ENCODE results near the gene VSIG2. TPM values are rescaled to one million over a fixed set of nuclear protein-coding genes. Genes with fewer than 3 reads are reported as not detected.
A peak's percentile ranks its signal among the peaks of the same experiment; 100 is the strongest.
"Not testable (repeated sequence)": the region's sequence is repeated elsewhere in the genome, so short reads cannot be mapped to it uniquely, and the experiment has no call there.

VSIG2 gene, protein sequence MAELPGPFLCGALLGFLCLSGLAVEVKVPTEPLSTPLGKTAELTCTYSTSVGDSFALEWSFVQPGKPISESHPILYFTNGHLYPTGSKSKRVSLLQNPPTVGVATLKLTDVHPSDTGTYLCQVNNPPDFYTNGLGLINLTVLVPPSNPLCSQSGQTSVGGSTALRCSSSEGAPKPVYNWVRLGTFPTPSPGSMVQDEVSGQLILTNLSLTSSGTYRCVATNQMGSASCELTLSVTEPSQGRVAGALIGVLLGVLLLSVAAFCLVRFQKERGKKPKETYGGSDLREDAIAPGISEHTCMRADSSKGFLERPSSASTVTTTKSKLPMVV
- total RNA-seq = 2.0 TPM

- intact Hi-C loops (cut with DNase I) = no loop called here
- DNase-seq (ENCODE audit: low spot score) (no peak), ATAC-seq (no peak)
Measured at GRCh38 chr11:124751741-124752470, at the start of gene VSIG2. TSS of gene VSIG2 (minus strand) at chr11:124752255. CDS start at chr11:124752137, 118 bp downstream.

DNA sequence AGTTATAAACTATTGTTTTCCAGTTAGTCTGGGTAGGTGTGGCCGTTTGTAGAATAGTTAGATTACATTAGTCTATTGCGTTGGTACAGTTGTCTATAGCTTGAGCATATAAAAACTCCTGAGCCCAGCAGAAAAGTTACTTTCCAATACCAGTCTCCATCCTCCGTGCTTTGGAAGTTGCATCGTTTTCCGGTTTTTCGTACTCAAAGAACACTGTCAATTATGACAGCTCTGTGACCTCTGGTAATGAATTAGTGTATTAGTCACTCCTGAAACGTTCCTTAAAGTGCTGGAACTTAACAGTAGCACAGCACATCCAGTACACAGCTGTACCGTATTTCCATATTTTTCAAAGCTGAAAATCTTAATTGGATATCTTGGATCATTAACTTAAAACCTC is 49.0 kb upstream of the VSIG2 start:
- ATAC-seq (peak; percentile 48), DNase-seq (ENCODE audit: low spot score) (no peak)
- intact Hi-C loops (cut with DNase I) = no loop called here

GRCh38 chr11:124800226-124800929 is 48.3 kb upstream of the VSIG2 start, which contains the start of gene MSANTD2:
TSS of gene MSANTD2 (minus strand) at chr11:124800406. CDS start at chr11:124800380, 26 bp downstream.
- intact Hi-C loops (cut with DNase I) = no loop called here
- ATAC-seq = peak; percentile 97
- DNase-seq (ENCODE audit: low spot score) = peak; percentile 90

GRCh38 chr11:124799348-124800225 is 47.5 kb upstream of the VSIG2 start:
- DNase-seq (ENCODE audit: low spot score) (peak; percentile 65), ATAC-seq (peak; percentile 14)
- intact Hi-C loops (cut with DNase I) = no loop called here

GRCh38 chr11:124798991-124799347 is 46.9 kb upstream of the VSIG2 start:
- DNase-seq (ENCODE audit: low spot score) (no peak), ATAC-seq (no peak)
- intact Hi-C loops (cut with DNase I) = no loop called here

DNA sequence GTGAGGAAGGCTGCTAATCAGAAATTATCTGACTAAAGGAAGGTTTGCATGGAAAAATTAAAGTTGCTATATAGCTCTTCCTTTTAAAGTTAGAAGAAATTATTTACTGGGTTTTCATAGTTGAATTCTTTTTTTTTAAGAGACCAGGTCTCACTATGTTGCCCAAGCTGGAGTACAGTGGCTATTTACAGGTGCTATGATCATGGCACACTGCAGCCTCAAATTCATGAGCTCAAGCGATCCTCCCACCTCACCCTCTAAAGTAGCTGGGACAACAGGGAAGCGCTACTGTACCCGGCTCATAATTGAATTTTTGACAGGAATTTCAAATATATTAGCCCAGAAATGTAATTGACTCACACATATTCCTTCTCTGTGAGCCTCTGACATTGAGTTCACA is 44.3 kb upstream of the VSIG2 start:
- ATAC-seq (no peak), DNase-seq (ENCODE audit: low spot score) (no peak)
- intact Hi-C loops (cut with DNase I) = no loop called here

DNA sequence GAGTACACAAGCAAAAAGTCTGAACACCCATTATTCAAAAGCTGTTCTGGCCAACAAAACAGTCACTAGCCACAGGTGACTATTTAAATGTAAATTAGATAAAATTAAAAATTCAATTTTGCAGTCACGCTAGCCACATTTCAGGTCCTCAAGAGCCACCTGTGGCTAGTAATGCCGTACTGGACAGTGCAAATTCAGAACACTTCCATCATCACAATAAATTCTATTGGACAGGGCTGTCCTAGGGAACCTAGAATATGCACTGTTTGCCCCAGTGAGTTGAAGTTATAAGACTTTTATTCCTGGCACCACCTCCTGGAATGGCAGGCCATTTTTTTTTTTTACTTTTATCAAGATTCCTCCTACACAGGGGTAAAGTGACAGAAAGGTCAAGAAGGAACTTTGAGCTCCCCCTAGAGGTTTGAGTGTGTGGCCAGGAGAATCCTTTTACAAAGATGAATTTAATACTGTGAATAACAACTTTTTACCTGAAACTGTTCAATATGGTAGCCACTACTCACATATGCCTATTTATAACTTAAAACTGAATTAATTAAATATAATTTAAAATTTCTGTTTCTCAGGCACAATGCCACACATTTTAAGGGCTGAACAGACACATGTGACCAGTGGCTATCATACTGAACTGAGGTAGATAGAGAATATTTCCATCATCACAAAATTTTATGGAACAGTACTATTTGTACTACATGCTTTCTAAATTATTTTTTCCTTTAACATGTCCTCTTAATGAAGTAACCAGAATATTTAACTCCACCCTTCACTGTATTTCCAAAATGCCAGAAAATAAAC is 41.6 kb upstream of the VSIG2 start:
- intact Hi-C loops (cut with DNase I) = no loop called here
- ATAC-seq (no peak), DNase-seq (ENCODE audit: low spot score) (no peak)

- ATAC-seq (no peak), DNase-seq (ENCODE audit: low spot score) (no peak)
- intact Hi-C loops (cut with DNase I) = no loop called here
Measured at GRCh38 chr11:124791626-124792341, 39.7 kb upstream of the VSIG2 start.

- intact Hi-C loops (cut with DNase I) = no loop called here
- no peak for ATAC-seq
Measured at GRCh38 chr11:124788521-124788920, 36.5 kb upstream of the VSIG2 start.

GRCh38 chr11:124784051-124784450 is 32.0 kb upstream of the VSIG2 start:
- DNase-seq (ENCODE audit: low spot score) = no peak
- intact Hi-C loops (cut with DNase I) = no loop called here
- ATAC-seq = no peak

More at GRCh38 chr11:124788521-124788920, 36.5 kb upstream of the VSIG2 start:
- DNase-seq (ENCODE audit: low spot score) = no peak

GRCh38 chr11:124783002-124783401 is 30.9 kb upstream of the VSIG2 start:
- no peak for DNase-seq (ENCODE audit: low spot score)
- ATAC-seq = no peak
- intact Hi-C loops (cut with DNase I) = no loop called here

DNA sequence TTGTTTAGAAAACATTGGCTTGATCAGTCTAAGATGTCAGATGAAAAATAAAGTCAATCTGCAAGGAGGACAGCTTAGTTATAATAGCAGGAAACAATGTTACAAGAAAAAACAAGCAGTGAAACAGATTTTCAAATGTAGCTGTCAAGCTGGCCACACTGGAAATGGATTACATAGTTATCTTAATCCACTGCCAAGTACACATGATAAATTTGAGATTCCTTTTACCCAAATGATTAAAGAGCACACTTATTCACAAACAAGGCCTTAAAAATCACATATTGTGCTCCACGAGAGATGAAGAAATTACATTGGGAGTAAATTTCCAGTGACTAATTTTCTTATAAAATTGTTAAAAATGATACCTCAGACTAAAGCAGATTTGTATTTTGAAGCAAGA is 27.5 kb upstream of the VSIG2 start:
- no peak for DNase-seq (ENCODE audit: low spot score)
- intact Hi-C loops (cut with DNase I) = no loop called here
- ATAC-seq = no peak

GRCh38 chr11:124778281-124778680 is 26.2 kb upstream of the VSIG2 start:
- ATAC-seq (no peak), DNase-seq (ENCODE audit: low spot score) (no peak)
- intact Hi-C loops (cut with DNase I) = no loop called here

- intact Hi-C loops (cut with DNase I) = no loop called here
- DNase-seq (ENCODE audit: low spot score) = no peak
- peak; percentile 30 for ATAC-seq
Measured at GRCh38 chr11:124776865-124777645, 25.0 kb upstream of the VSIG2 start.

DNA sequence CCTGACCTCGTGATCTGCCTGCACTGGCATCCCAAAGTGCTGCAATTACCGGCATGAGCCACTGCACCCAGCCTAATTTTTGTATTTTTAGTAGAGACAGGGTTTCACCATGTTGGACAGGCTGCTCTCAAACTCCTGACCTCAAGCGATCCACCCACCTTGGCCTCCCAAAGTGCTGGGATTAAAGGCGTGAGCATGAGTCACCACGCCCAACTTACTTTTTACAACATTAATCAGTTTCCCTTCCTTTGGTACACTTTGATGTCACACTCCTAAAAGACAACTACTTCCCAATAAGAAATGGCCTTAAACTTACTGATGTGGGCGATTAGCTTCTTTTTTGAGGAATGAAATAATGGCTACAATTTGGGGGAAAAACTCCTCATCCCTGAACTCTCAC is 18.9 kb upstream of the VSIG2 start:
- intact Hi-C loops (cut with DNase I); DNase-seq (ENCODE audit: low spot score): not testable (repeated sequence)

More for the DNA sequence above, 18.9 kb upstream of the VSIG2 start:
- ATAC-seq = not testable (repeated sequence)
